ENCODE data around the gene JADE2. TPM values are rescaled to one million over a fixed set of nuclear protein-coding genes. Genes with fewer than 3 reads are reported as not detected.
"Not testable (repeated sequence)": the region's sequence is repeated elsewhere in the genome, so short reads cannot be mapped to it uniquely, and the experiment has no call there.

The JADE2 gene
- total and polyA plus RNA-seq, 2 of the 8 experiments (the other 6 are each of a cell fraction or from before 2014, with no cell fraction given), result 19.2 to 55.8 TPM

GRCh38 chr5:134599820-134600219, 74.3 kb downstream of the JADE2 start:
- H4K8ac ChIP-seq (ENCODE audit: extremely low read depth, insufficient read depth, low read length); H2BK120ac ChIP-seq (replicated peaks; ENCODE audit: low read depth, low read length); H3K9me3 ChIP-seq (ENCODE audit: insufficient read depth in 2 of 2, low read depth in 1 of 2, low read length in 1 of 2); H3K18ac ChIP-seq (ENCODE audit: extremely low read depth, low read length); H3K79me2 ChIP-seq (ENCODE audit: control insufficient read depth in 1 of 2, insufficient read depth in 2 of 2, low read length in 2 of 2); H3K27me3 ChIP-seq (replicated peaks in 1 of 4; ENCODE audit: control insufficient read depth in 3 of 4, extremely low read depth in 1 of 4, insufficient read depth in 3 of 4, low read length in 3 of 4); H3K9ac ChIP-seq (replicated peaks in 1 of 4; ENCODE audit: extremely low read depth in 1 of 4, low read depth in 3 of 4, low read length in 3 of 4); H3K56ac ChIP-seq (replicated peaks; ENCODE audit: insufficient read length, low read depth, low read length); H2BK12ac ChIP-seq (ENCODE audit: low read depth, low read length); H3K79me1 ChIP-seq (ENCODE audit: low read depth, low read length); H3K23ac ChIP-seq (ENCODE audit: insufficient read length); H2AK5ac ChIP-seq (ENCODE audit: low read depth, low read length); H2BK15ac ChIP-seq (ENCODE audit: low read length); H4K91ac ChIP-seq (replicated peaks; ENCODE audit: insufficient read length, low read length); FAIRE-seq; H2BK5ac ChIP-seq (ENCODE audit: low read depth, low read length); H3K4ac ChIP-seq (replicated peaks; ENCODE audit: insufficient read length, low read depth, low read length); H3K36me3 ChIP-seq (ENCODE audit: control insufficient read depth in 2 of 4, insufficient read depth in 4 of 4, low read length in 3 of 4); H3K23me2 ChIP-seq (ENCODE audit: low read depth, low read length); H4K20me1 ChIP-seq (replicated peaks in 1 of 2; ENCODE audit: control insufficient read depth in 1 of 2, insufficient read depth in 2 of 2, low read length in 2 of 2); H4K5ac ChIP-seq (ENCODE audit: insufficient read length, low read depth, low read length); DNase-seq (ENCODE audit: low read depth in 1 of 2, low spot score in 2 of 2); H3K4me1 ChIP-seq (replicated peaks in 1 of 4; ENCODE audit: control insufficient read depth in 3 of 4, insufficient read depth in 4 of 4, low read length in 3 of 4); H2BK20ac ChIP-seq (ENCODE audit: low read length); H3K4me3 ChIP-seq (ENCODE audit: extremely low read depth in 1 of 4, insufficient read depth in 2 of 4, low read depth in 3 of 4, low read length in 4 of 4); H3K4me2 ChIP-seq (ENCODE audit: insufficient read depth in 1 of 2, low read depth in 2 of 2, low read length in 2 of 2); H3K14ac ChIP-seq (ENCODE audit: insufficient read length); H3K27ac ChIP-seq (ENCODE audit: low read depth, low read length); H2AFZ ChIP-seq (ENCODE audit: low read length): not testable (repeated sequence)
- POLR2A ChIA-PET (ENCODE audit: partially characterized antibody), result interaction anchor here (0.9 kb wide), 1 partner anchor 9 kb away, joined by 7 read pairs; no protein-coding TSS in a partner anchor
- CTCF ChIA-PET (ENCODE audit: partially characterized antibody), result interaction anchor here (0.6 to 6.2 kb wide), 5 partner anchors 12 to 114 kb away, joined by 3 to 48 read pairs (median 4); no protein-coding TSS in a partner anchor
- WGBS, 2 experiments (ENCODE audit: extremely low coverage in 1 of 2, insufficient coverage in 1 of 2, insufficient read length in 1 of 2, insufficient replicate concordance in 2 of 2, low coverage in 1 of 2, low lambda C conversion rate in 2 of 2, missing lambda C conversion rate in 1 of 2), result 77% methylated on average over 3 of the region's 3 CpGs; no CpG with 5 or more reads in 1 of the 2 experiments

All from H1 (cell line).